Medulla oblongata (tissue), 1 donor: ENCODE data around the gene TGOLN2.
"Not testable (repeated sequence)": the region's sequence is repeated elsewhere in the genome, so short reads cannot be mapped to it uniquely, and the experiment has no call there.

Experiments used
- DNase-seq: peaks from one replicate; pipeline ENCODE4 v3.0.0-alpha.2; 2015; ENCODE audit errors: extremely low spot score

The TGOLN2 gene

DNA sequence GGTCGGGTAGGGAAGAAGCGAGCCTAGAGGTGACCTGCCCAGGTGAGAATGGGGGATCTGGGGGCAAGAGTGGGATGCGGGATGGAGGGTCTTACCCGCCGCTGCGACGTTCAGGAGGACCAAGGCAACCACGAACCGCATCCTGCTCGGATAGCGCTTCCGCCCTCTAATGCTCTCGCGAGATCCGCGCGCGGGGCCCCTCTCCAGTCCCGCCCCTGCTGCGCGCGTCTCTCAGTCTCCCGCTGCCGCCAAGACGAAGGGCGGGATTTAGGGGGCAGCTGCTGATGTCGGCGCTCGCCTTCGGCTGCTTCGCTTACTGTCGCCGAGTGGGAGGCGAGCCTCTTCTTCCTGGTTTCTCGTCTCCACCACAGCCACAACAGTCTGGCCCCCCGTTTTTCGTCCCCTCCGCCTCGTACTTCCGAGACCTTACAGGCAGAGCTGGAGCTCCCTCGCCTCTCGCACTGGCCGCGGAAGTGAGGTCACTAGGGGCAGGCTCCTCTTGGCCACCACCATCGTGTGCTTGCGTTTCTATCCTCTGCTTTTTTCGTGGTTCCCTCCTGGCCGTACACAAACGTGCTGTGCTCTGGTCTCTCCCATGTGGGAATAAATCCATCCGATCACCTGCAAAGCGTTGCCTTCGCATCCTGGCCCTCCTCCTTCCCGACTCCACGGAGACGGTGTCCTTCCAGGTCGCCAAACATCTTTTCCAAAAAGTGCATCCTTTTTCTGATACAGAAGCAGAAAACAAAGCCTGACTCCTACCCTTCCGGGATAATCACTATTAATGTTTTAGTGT lies at the start of gene TGOLN2:
TSS of gene TGOLN2 (minus strand) at position 168 of the 796 bp plus-strand sequence. CDS start at position 141, 27 bp downstream.
- peak; percentile 96 for DNase-seq

- no peak for DNase-seq
These were observed 49.3 kb upstream of the TGOLN2 start for GRCh38 chr2:85377083-85377482.

DNA sequence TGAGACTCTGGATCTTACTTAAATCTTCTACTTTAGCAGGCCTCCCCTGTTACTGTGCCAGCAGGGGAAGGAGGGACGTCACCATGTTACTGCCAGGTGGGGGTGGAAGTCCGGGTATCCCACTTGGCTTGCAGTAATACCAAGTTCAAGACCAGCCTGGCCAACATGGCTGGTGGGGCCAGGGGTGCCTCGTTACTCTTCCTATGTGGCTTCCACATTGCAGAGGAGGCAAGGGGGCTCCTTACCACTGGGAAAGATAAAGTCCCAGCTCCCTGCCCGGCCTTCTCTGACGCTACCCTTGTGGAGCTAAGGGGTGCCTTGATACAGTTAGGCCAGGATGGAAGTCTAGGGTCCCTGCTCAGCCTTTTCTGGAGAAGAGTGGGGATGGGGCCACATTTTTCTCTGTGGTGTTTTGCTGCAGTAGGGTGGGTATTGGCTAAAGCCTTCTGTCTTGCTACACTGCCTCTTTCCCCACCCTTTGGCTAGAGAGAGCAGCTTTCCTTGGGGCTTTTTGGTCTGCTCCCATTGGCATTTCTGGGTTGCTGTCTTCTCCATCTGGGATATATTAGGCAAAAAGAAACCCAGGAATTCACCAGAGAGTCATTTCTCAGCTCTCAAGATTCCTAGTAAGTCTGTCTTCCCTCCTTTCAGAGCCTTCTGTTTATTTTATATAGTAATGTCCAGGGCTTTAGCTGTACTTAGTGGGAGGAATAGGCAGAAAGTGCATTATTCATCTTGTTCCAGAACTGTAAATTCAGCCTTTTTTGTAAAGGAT lies 48.7 kb upstream of the TGOLN2 start:
- DNase-seq: no peak

DNA sequence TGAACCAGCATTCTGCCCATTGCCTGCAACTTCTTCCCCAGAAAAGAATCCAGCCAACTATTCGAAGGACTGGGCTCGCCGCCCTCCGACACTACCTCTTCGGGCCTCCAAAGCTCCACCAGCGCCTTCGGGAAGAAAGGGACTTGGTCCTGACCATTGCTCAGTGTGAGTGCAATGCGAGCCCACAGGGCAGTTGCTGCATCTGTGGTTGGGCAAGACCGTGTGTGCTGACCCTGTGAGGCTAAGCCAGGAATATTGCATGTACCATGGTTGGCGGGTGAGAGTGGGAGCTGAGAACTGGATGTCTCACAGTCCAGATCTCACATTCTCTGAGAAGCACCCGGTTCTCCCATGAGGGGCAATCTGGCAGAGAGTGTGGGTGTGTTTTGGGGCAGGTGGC lies 43.3 kb upstream of the TGOLN2 start:
- no peak for DNase-seq

DNA sequence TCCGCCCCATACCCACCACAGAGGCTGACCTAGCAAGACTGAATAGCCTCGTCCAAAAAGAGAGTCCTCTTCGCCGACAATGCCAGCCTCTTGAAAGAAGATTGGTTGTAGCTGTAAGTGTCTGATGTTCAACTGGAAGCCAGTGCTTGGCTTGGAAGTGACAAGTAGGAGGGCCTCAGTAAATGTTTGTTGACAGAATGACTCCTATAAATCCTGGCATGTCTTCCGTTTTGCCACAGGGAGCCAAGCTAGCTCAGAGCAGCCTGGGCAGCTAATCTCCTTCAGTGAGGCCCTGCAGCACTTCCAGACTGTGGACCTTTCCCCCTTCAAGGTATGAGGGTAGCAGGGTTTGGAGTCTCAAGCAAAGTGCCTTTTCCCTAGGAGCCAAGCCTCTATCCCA lies 41.7 kb upstream of the TGOLN2 start:
- no peak for DNase-seq

DNA sequence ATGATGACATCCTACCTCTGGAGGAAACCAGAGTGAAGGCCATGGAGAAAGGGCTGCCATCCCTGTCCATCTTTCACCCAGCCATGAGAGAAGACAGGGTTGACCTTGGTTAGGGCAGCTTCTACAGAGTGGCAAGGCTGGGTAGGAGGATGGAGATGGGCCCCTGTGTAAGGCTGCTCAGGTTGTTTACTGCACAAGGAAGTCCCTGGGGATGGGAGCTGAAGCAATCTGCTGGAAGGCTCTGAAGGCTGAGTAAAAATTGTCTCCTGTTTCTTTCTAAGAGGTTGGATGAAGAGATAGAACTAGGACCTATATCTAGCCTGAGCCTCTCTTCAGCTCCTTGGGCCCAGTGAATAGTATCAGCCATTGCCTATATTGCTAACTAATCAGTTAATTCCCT lies 41.1 kb upstream of the TGOLN2 start:
- DNase-seq: no peak

DNA sequence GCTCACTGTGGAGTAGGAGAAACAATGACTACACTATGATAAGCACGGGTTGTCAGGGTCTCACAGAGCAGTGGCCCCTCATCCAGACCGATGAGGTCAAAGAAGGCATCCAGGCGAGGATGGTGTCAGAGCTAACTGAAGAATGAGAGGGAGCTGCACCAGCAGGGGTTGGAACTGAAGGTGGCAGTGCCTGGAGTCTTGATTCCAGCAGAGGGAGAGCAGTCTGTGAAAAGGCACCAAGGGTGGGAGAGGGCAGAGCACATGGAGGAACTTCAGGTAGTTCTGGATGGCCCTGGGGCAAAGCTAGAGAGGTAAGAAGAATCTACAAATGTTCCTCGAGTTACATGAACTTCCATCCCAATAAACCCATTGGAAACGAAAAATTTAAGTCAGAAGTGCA lies 39.4 kb upstream of the TGOLN2 start:
- no peak for DNase-seq

- DNase-seq: not testable (repeated sequence)
These were observed 35.0 kb upstream of the TGOLN2 start for GRCh38 chr2:85362653-85363387.

GRCh38 chr2:85357736-85358135 lies 29.9 kb upstream of the TGOLN2 start:
- no peak for DNase-seq

- no peak for DNase-seq
These were observed 28.4 kb upstream of the TGOLN2 start for GRCh38 chr2:85356186-85356585.

DNA sequence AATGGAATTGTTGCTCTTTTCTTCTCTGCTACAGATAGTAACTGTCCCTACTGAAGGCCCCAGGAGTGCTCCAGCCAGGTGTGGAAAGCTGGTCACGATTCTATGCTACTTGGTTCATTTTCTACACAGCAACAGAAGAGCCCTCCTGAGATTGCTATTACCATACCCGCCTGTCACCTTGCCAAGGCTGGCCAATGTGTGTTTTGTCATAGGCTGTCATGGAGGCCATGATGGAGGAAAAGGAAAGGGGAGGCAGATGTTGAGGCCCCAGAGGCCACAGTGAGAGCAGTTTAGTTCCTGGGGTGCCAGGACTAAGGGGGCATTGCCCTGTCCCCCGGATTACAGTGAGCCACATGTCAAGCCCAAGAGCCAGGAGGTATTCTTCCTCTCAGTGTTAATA lies 27.7 kb upstream of the TGOLN2 start:
- DNase-seq: no peak

GRCh38 chr2:85355073-85355410 lies 27.3 kb upstream of the TGOLN2 start:
- DNase-seq: no peak

- peak; percentile 99 for DNase-seq
These were observed 26.7 kb upstream of the TGOLN2 start, which contains the start of the genes ELMOD3 and RETSAT for GRCh38 chr2:85354286-85355072. Gene ELMOD3 (plus strand): TSS chr2:85354769. CDS start chr2:85357199, 2,430 bp downstream. Gene RETSAT (minus strand): TSS chr2:85354528. CDS start chr2:85354507, 21 bp downstream.

DNA sequence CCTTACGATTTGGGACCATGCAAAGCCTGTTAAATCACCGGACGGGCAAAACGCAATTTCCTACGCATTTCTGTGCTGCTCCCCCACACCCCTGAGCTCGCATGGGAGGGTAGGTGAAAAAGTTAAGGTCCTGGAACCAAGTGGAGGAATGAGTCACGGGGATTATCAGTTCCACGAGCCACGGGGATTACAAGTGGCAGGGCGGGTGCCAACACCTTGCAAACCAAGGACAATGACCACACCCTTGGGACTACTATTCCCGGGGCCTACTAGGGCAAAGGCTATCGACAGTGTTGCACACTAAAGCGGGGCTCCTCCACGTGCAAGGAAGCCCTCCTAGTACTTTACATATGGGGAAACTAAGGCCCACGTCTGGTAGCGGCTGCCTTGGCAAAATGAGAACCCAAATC lies 26.1 kb upstream of the TGOLN2 start:
- DNase-seq: peak; percentile 42

DNA sequence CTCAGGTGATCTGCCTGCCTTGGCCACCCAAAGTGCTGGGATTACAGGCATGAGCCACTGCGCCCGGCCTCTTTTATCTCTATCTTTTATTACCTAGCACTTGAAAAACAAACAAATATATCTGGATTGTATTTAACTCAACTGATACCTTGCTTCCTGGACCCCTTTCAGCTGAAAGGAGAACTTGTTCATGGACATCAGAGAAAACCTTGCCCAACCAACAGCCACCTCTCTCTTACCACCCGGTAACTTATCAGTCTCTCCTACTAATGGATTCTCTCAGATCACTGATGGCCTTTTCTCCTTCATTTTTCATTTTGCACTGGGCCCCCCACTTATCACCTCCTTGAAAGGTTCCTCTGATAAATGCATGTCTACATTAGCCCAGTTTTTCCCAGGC lies 19.8 kb upstream of the TGOLN2 start:
- no peak for DNase-seq

DNA sequence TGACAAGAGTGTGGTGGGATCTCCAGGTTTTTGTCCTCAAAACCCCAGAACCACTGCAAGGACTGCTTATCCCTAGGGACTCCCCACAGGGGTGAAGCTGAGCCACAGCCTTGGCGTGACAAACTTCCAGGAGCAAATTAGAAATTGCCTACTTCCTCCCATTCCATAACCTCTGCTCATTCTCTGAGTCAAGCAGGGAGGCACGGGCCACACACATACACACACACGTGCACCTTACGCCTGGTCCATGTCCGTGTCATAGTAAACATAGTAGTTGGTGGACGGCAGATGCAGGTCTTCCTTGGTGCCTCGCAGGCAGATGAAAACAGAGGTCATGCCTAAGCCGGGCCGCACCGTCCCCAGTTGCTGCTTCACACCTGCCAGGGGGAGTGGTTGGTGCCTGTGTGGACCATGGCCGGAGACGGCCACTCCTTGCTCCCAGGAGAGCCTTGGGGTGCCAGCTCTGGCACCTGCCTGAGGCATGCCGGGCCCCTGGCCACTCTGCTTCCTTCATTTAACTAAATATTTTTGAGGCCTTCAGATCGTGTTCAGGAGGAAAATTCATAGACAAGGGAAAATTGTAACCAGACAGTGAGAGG lies 16.7 kb upstream of the TGOLN2 start:
- DNase-seq: no peak

GRCh38 chr2:85343207-85343895 lies 15.6 kb upstream of the TGOLN2 start:
- not testable (repeated sequence) for DNase-seq

- DNase-seq: no peak
These were observed 14.4 kb upstream of the TGOLN2 start for GRCh38 chr2:85342156-85342555.

GRCh38 chr2:85341269-85342029 lies 13.7 kb upstream of the TGOLN2 start:
- no peak for DNase-seq
